Activated CD8-positive, alpha-beta memory T cell treated with anti-CD3 and anti-CD28 coated beads for 1 hour (primary cell): ENCODE data around the gene NTRK3.

Experiments
- DNase-seq, 2 donors: peaks; one replicate each; pipeline ENCODE4 v3.0.0-alpha.2; 2020; ENCODE audit warnings: low read depth in 1 of 2; ENCODE audit errors: extremely low read depth in 1 of 2

The NTRK3 gene

DNA sequence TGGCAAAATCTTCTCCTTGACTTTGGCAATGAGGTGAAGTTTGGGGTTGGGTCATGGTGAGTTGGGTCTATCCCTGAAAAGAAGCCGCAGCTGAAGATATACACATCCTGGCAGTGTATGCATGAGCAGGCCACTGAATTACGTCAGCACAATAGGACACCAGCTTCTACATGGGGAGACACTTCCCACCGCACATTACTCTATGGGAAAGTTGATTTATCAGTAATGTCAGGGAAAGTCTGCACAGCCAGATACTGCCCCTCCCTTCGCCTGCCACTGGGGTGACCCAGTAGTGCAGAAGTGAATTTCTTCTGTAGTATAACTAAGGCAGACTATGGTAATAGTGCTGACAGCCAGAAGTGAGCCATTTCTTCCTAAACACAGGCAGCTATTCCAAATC, 245.0 kb downstream of the NTRK3 start:
- DNase-seq: no peak

DNA sequence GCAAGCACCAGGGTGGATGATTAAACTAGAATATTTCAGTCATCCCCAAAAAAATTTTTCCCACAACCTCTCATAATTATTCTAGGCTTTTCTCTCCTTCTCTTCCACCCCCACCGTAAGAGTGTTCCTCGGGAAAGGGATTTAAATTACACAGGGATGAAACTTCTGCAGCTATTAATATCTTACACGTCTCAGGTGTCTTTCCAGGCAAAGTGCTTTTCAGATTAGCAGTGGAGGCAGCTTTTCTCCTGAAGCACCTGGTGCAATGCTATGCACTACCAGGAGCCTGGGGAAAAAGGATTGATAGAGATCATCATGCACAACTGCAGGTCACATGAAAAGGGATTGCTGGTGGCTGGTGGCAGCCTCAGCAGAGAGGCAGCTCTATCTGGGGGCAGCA, 250.4 kb downstream of the NTRK3 start:
- DNase-seq: no peak

DNA sequence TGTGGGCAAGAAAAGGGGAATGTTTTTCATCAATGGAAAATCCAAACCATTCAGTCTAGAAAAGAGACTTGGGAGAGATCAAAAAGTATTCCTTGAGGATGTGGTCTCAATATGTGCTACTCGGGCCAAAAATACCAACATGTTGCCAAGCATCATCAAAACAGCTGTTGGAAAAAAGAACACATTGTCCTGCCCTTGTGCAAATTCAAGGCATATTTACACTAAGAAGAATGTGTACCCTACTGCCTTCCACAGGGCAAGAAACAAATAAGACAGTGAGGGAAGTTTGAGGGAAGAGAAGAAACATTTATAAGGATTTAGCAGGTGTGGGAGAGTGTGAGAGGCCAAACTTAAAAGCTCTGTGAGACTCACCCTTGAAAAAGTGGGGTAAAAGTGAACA, 252.1 kb downstream of the NTRK3 start:
- no peak for DNase-seq

DNA sequence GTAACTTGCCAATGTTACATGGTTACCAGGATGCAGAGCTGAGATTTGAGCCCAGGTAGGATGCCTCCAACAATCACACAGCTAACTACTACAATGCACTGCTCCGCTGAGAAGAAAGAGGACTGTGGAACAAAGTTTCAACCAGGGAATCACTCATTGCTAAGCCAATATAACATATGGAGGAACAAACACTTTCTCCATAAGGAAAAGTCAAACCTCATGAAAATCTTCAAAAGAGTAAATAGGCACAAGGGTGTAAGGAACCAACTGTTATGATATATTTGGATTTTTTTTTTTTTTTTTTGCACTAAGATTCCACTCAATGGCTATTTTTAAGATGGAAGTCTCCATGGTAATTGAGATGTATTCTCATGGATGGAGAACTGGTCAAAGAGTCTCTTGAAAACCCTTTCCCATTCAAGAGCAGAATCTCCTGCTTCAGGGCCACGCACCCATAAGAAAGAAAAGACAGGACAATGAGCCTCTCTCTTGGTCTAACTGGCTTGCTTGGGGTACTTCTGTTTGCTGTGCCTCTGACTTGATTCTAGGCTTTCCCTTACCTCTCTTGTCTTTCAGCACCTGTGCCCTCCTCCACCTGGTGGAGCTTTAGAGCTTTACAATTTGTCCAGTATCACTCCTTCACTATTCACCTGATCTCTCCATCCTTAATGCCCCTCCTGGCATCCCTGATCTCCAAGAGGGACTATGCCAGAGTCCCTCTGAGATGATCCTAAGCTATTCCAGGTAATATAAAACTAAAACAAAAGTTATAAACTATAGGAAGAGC, 252.8 kb downstream of the NTRK3 start:
- no peak for DNase-seq

DNA sequence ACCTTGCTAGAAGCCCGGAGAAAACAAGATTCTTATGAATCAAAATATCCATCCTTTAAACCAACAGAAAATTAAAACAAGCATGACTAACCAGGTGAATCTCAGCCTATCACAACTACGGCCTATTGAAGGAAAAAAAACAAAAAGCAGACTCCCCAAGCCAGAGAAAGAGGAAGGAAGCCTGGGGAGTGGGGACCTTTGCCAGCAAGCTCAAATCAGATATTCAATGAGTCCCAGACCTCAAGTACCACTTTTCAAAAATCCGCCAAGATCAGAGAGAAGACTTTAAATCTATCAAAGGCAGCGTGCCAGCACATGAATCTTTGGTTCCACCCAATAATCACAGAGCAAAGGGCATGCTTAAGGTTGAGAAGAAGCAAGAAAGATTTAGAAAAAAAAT, 253.8 kb downstream of the NTRK3 start:
- DNase-seq: no peak

DNA sequence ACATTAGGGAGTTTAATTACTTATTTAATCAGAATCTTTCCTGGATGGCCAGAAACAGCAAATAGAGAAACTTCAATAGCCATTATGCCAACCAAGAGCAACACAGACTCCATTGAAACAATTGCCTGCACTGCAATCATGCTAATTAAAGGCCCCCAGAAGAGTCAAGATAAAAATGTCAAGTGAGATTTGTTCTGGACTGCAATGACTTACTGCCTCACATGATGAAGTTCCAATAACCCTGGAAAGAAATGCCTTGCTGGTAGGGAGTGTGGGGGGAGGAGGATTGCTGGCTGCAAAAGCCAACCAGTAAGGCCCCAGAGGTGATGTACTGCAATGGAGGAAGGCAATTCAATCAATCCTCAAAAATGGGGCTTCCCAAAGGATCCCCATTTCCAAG, 257.9 kb downstream of the NTRK3 start:
- DNase-seq: no peak

DNA sequence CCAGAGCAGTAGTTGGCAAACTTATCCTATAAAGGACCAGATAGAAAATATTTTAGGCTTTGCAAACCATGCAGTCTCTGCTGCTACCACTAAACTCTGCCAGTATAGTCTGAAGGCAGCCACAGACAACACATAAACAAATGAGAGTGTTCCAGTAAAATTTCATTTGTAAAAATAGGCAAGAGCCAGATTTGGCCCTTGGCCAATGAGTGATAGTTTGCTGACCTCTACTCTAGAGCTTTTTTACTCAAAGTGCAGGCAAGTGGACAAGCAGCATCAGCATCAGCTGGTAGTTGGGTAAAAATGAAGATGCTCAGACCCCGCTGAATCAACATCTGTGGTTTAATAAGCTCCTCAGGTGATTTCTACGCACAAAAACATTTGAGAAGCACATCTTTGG, 269.8 kb downstream of the NTRK3 start:
- DNase-seq: no peak

DNA sequence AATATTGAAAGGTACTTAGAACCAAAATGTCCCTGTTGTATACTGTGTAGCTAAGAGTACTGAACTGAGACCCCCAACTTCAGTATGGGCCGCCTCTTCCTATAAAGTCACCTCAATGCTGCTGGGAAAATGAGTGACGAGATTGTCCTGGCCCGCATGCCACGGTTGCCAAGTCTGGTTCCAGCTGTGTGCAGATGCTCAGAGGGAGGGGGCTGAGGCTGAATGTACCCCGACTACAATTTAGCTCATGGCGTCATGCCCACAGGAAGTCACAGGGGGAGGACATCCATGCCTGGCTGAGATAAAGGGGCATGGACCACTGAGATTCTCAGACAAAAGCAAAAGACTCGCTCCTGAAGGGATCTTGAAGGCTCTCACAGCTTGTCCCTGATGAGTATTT, 271.1 kb downstream of the NTRK3 start:
- DNase-seq: no peak

DNA sequence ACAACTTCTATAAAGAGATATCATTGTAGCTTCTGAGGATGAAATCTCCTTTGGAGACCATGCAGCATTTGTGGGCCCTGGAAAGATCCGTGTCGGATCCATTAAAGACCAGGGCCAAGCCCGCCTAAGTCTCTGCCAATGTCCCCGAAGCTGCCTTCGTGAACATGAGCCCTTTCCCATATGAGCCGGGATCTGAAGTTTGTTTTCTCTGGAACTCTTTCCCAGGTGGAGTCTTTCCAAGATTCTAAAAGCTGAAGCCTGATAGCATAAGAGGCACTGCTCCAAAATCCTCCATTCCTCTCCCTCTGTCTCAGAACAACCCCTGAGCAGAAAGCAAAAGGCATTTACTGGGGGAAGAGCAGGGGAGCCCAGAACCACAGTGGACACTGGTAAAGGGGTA, 274.6 kb downstream of the NTRK3 start:
- no peak for DNase-seq

DNA sequence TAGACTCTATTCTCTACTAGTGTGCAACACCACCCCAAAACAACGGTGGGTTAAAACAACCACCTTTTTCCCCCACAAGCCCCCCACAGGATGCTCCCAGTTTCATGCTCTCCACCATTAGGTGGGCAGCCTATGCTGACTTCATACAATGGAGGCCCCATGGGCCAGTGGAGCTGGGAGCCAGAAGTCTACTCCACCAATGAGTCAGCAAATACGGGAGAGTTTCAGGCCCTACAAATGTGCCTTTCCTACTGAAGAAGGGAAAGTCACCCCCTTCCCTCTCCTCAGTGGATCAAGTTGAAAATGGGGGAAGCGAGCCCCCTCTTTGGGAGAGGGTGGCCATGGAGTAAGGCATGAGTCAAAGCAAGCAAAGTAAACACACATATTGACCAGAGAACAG, 278.6 kb downstream of the NTRK3 start:
- DNase-seq: no peak

DNA sequence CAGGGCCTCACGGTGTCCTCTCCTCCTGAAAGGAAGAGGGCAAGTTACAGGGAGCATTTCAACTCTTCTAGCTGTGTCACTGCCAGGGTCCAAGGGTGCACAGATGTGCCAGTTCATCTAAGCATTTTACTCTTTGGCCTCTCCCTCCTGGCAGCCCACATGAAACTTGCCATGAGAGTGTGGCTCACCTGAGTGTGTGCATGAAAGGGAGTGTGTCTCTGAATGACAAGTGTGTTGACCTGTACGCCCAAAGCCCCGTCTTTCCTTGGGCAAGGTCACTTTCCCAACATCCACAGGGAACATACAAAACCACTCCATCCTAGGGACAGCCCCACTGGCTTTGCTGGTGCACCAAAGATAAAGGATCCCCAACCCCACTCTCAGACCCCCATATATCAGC, 280.0 kb downstream of the NTRK3 start:
- no peak for DNase-seq

DNA sequence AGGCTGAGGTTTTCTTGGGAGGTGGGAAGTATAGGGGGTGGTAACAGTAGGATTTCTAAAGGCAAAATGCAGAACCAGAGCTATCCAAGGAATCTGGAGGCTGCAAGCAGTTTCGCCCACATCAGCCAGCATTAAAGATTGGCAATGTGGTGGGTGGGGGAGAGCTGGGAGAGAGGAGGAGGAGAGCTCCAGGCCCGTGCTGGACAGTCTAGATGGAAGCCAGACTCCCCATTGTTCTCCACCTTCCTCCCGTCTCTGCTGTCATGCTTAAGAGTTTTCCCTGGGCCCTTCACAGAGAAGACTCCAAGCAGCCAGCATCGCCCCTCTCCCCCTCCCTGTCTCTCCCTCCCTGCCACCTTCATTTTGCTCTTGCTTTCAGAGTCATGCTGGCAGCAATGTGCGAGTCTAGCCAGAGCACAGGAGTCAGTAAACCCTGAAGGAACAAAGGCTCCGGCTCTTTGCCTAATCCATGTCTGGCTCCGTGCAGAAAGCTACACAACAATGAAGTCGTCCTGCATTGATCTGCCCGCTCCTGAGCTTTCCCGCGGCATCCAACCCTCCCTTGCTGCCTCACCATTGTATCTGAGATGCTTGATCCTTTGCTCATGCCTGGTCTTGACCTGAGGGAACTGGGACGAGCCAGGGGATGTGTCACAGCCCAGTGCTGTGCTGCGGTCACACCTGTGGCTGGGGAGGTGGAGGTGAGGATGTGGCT, 282.9 kb downstream of the NTRK3 start:
- no peak for DNase-seq

DNA sequence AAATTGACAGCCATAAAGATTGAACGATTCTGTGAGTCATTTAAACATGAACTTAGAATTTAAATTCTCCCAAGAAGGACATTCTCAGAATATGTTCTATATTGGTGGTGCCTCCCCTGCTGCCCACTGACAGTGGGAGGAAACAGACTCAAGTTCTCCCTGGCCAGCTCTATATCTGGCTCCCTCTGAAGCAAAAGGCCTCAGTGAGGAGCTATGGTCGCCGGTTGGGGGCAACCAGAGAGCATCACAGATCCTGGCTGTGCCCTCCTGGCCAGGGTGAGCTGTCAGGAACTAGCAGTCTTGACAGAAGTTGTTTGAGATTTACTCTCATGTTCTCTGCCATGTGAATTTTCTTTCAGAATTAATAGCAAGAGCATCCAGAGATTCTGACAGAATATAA, 285.5 kb downstream of the NTRK3 start:
- DNase-seq: no peak

DNA sequence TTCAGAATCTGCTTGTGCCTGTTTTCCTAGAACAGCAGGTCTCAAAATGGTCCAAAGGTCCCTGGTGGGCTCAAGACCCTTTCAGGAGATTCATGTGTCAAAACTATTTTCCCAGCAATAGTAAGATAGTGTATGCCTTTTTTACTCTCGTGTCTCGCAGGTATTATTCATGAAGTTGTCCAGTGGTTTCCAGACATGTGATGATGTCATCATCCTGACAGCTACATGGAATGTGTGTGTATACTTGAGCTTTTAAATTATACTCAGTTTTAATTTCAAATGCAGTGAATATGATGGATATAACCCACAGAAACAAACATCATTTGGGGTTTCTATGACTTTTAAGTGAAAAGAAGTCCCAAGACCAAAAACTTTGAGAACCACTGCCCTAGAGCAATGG, 288.6 kb downstream of the NTRK3 start:
- DNase-seq: no peak

DNA sequence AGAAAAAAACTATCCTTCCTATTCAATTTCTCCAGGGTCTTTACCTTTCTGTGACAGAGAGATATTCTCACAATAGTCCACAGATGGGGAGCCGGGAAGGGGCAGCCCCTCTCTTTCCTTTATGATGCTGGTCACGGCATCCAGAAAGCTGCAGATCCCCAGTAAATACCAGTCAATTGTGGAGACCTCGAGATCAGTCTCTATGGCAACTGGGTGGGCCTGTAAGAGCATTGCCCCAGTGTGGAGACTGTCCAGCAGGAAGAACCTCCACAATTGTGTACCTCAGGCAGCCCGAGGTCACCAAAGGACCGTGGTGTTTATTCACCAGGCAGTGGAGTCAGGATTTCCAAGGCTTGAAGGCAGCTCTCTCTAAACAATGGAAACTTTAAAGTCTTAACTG, 291.2 kb downstream of the NTRK3 start:
- DNase-seq: no peak

DNA sequence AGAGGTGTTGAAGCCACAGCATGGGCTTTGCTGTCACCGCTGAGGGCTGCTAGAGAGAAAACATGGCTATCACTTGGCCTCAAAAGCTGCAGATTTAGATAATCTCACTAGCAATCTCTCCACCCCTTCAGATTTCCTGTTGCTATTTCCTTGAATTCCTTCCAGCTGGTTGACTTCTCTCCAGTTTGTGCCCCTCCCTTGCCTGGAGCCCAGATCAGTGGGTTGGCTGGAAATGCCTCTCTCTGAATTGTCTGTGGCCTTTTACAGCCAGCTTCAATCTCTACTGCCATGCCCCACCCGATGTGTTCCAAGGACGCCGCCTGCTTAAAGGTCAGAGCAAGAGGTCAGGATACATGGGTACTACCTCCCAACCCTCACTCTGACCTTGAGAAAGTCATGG, 294.1 kb downstream of the NTRK3 start:
- DNase-seq: no peak

DNA sequence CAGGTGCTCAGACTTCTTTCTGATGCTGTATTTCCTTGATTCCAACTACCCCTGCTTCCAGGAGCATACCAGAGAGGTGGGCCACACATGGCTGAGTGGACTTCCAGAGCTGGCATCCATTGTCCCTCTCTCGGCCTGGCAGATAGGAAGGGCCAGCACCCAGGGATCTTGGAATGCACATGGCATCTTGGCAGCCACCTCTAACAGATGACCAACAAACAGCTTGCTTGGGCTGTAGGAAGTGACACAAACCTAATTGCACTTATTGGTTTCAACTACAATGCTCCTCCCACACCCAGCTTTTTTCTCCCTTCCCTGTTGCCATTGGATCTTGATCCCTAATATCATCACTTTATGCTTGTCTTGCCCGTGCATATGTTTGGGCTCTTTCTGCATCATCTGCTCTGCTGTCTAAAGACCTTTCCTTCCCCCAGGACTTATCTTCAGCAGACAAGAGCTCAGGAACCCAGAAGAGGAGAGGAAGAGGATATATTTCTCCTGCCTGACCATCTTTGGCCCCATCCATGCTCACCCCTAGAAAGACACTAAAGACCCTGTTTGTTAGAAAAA, 294.6 kb downstream of the NTRK3 start:
- no peak for DNase-seq

DNA sequence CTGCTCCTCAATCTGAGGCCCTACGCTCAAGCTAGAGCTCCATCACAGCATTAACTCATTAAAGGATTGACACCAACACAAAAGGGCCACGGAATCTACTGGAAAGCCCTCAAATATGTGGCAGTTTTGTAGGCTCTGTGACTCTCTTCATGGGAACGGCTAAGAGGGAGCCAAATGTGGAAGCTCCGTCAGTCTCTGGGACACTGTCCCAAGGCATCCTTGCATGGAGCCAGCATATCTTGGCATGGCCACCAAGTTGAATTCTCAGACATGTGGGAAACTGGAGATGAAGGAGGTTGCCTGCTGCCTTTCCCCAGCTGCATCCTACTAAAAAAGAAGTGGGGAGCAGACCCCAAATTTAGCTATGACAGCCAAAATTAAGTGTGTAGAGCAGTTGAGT, 296.9 kb downstream of the NTRK3 start:
- DNase-seq: no peak

DNA sequence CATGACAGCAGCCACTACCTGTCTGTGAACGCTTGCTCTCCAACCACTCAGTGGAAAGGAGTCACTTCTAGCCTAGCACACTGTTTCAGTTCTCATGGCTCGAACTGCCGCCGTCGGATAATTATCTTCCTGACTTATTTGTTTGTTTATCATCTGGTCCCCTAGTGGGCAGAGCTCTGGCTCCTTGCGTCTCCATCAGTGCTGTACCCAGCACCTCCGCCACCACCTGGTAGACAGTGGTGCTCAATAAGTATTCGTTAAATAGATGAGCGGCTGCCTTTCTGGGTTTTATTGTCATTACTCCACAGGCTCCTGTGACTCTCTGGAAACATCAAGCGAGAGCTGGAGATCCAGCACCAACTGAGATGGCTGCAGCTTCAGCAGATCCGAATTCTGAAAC, 297.5 kb downstream of the NTRK3 start:
- no peak for DNase-seq

DNA sequence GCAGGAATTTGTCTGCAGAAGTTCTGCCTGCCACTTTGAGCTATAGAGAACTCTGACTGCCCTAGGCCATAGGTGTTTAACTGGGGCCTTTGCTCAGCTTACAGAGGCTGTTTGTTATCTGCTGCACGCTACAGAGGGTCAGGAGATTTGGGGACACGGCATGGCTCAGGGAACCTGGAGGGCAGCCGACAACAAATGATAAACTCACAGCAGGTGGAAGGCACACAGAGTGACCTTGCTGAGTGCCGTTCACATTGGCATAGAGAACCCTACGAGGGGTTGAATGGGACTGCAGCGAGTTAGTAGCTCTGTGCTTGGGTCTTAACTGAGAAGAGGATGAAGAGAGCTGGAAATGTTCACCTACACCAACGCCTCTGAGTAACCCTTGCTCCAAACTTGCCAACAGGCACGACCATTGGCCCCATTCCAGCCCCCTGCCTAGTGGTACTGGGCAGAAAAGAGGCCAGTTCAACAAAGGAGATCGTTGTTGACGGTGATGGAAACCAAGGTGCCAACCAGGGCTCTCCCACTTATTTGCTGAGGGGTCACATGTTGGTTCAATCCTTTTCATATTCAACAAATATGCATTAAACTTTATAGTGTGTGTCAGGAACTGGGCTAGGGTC, 301.1 kb downstream of the NTRK3 start:
- DNase-seq: no peak

DNA sequence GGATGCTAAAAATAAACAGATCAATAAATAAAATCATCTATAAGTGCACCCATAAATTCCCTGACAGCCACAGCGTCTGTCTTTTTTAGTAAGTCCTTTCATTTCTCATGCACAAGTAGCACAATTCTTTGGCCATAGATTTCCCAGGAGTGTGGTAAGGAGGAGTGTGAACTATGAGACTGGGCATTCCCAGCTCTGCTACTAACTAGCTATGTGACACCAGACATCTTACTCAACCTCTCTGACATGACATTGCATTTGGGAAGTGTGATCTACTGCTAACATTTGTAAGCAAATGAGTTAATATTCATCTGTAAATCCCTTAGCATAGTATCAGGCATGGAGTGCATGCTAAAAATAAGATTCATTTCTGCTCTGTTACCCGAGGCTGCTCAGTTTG, 301.7 kb downstream of the NTRK3 start:
- DNase-seq: no peak

DNA sequence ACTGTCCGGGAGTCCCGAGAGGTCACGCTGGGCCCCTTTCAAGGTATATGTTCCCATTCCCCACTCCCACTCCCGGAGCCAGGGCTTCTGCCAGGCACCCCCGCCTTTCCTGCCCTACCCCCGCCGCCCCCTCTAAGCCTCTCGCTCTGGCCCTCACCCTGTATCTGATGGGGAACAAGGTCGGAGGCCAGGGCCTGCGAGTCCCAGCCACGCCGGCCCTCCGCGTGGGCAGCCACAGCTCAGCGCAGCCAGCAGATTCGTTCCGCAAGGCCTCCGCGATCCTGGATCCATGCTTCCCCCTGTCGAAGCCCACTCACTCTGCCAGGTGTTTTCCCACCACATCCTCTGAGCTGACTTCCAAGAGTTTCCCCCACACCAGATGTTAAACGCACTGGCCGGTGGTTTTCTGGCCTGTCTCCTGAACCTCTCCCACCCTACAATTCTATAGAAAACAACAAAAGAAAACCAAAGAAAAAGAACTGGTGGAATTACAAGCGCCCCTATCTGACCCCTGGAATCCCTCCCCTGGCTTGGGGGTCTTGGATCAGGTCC, 303.7 kb downstream of the NTRK3 start:
- DNase-seq: no peak
